Measurements from ENCODE around the gene ARSB. TPM values are rescaled to one million over a fixed set of nuclear protein-coding genes. Genes with fewer than 3 reads are reported as not detected.

ARSB gene
- total RNA-seq, 1 experiment from 2014 or later, result 11.4 TPM

DNA sequence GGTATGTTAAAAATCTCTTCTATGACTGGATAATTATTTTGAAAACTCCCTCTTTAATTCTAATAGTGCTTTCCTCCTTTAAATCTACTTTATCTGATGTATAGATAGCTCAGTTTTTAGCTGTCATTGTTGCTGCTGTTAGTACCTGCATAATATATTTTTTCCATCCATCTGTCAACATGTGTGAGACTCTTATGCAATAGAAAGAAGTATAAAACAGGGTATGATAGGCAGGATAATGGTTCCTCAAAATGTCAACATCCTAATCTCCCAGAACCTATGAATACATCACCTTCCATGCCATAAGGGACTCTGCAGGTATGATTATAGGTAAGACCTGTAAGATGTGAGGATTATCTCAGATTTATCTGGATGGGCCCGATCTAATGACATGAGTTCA is 199.7 kb downstream of the ARSB start:
- no peaks in the 10 kb centered on the region for H3K36me3 Mint-ChIP-seq (ENCODE audit: insufficient read depth in 1 of 3, low read depth in 3 of 3)
- Histone ChIP-seq H3K4me2 (ENCODE audit: insufficient read depth, insufficient read length, low read length) (no peak overlapping the region), H3K23me2 (ENCODE audit: insufficient read length, low read depth, low read length, poor library complexity, severe bottlenecking) (no peaks in the 10 kb centered on the region), H2BK20ac (ENCODE audit: low read depth, low read length, poor library complexity, severe bottlenecking) (no peak overlapping the region), H3K14ac (ENCODE audit: insufficient read depth, low read length) (no peak overlapping the region), H3T11ph (ENCODE audit: low read length) (no peak overlapping the region), H3K79me1 (ENCODE audit: insufficient read depth, low read depth, low read length, poor library complexity, severe bottlenecking) (no peaks in the 10 kb centered on the region), H3K79me2 (ENCODE audit: insufficient read depth, low read length) (no peaks in the 10 kb centered on the region), H3K4ac (ENCODE audit: low read depth, low read length) (no peak overlapping the region), H3K23ac (ENCODE audit: insufficient read length, low read depth, low read length) (no peak overlapping the region), H2AK5ac (ENCODE audit: insufficient read length, low read length) (no peak overlapping the region), H3K56ac (ENCODE audit: insufficient read length, low read depth, low read length) (no peak overlapping the region), H2BK5ac (ENCODE audit: insufficient read length, low read length) (no peak overlapping the region), H3K9me3 (ENCODE audit: control insufficient read depth, low read depth, low read length) (no peaks in the 10 kb centered on the region), H2AFZ (ENCODE audit: low read length) (no peak overlapping the region), H3K27ac (ENCODE audit: insufficient read length, low read depth, low read length) (no peak overlapping the region), H4K20me1 (ENCODE audit: control insufficient read depth, insufficient read depth, insufficient read length) (no peaks in the 10 kb centered on the region), H4K8ac (replicated peaks; ENCODE audit: insufficient read length, low read depth, low read length) (no peak overlapping the region), H3K9ac (ENCODE audit: extremely low read depth, insufficient read length, low read length) (no peak overlapping the region), H4K91ac (ENCODE audit: insufficient read length, low read depth, low read length) (no peak overlapping the region), H4K5ac (ENCODE audit: insufficient read length, low read depth, low read length) (no peak overlapping the region), H2BK12ac (ENCODE audit: insufficient read length, low read depth, low read length) (no peak overlapping the region), H2BK15ac (ENCODE audit: low read depth, low read length) (no peak overlapping the region), H3K27me3 (ENCODE audit: insufficient read depth, low read length) (no peaks in the 10 kb centered on the region), H2BK120ac (ENCODE audit: low read depth, low read length, poor library complexity, severe bottlenecking) (no peak overlapping the region), H3K18ac (ENCODE audit: insufficient read length, low read depth, low read length) (no peak overlapping the region), H3K4me1 (ENCODE audit: insufficient read depth, low read length) (no peaks in the 10 kb centered on the region)
- DNase-seq, result no peak
- no peak overlapping the region for H3K27ac Mint-ChIP-seq
- WGBS (ENCODE audit: extremely low coverage, insufficient read length, low lambda C conversion rate), result no CpG with 5 or more reads among the region's 1 CpG
- no peaks in the 10 kb centered on the region for H3K9me3 Mint-ChIP-seq
- H3K4me3 Mint-ChIP-seq, result no peak overlapping the region
- no peaks in the 10 kb centered on the region for H3K4me1 Mint-ChIP-seq
- TF ChIP-seq, protein P1, sequence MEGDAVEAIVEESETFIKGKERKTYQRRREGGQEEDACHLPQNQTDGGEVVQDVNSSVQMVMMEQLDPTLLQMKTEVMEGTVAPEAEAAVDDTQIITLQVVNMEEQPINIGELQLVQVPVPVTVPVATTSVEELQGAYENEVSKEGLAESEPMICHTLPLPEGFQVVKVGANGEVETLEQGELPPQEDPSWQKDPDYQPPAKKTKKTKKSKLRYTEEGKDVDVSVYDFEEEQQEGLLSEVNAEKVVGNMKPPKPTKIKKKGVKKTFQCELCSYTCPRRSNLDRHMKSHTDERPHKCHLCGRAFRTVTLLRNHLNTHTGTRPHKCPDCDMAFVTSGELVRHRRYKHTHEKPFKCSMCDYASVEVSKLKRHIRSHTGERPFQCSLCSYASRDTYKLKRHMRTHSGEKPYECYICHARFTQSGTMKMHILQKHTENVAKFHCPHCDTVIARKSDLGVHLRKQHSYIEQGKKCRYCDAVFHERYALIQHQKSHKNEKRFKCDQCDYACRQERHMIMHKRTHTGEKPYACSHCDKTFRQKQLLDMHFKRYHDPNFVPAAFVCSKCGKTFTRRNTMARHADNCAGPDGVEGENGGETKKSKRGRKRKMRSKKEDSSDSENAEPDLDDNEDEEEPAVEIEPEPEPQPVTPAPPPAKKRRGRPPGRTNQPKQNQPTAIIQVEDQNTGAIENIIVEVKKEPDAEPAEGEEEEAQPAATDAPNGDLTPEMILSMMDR (conservative IDR thresholded peaks at IDR 0.05), result no peak
- no peaks in the 10 kb centered on the region for H3K27me3 Mint-ChIP-seq (ENCODE audit: low read depth)

Data from H9 (cell line).